GM04504 (cell line): ENCODE results near the gene HS3ST1.

Source experiments
- DNase-seq: peaks from one replicate; pipeline ENCODE4 v3.0.0-alpha.2; 2012; ENCODE audit warnings: low read depth

Gene HS3ST1

GRCh38 chr4:11428231-11428898 lies at the start of gene HS3ST1:
Gene HS3ST1 (minus strand): TSS chr4:11428894. CDS start chr4:11400005, 28,889 bp downstream.
- no peak for DNase-seq

- no peak for DNase-seq
Measured at GRCh38 chr4:11475871-11476270, 47.2 kb upstream of the HS3ST1 start.

GRCh38 chr4:11474146-11474545 lies 45.5 kb upstream of the HS3ST1 start:
- no peak for DNase-seq

GRCh38 chr4:11472535-11472934 lies 43.8 kb upstream of the HS3ST1 start:
- DNase-seq = no peak

GRCh38 chr4:11471618-11472017 lies 42.9 kb upstream of the HS3ST1 start:
- no peak for DNase-seq

- no peak for DNase-seq
Measured at GRCh38 chr4:11471046-11471441, 42.4 kb upstream of the HS3ST1 start.

GRCh38 chr4:11470438-11471045 lies 41.8 kb upstream of the HS3ST1 start:
- no peak for DNase-seq

- no peak for DNase-seq
Measured at GRCh38 chr4:11469650-11470437, 41.1 kb upstream of the HS3ST1 start.

GRCh38 chr4:11468901-11469300 lies 40.2 kb upstream of the HS3ST1 start:
- DNase-seq = no peak

- DNase-seq = no peak
Measured at GRCh38 chr4:11467931-11468330, 39.2 kb upstream of the HS3ST1 start.

- DNase-seq = no peak
Measured at GRCh38 chr4:11463707-11464106, 35.0 kb upstream of the HS3ST1 start.

GRCh38 chr4:11456401-11456800 lies 27.7 kb upstream of the HS3ST1 start:
- no peak for DNase-seq

GRCh38 chr4:11455201-11455835 lies 26.6 kb upstream of the HS3ST1 start:
- no peak for DNase-seq

GRCh38 chr4:11451716-11452115 lies 23.0 kb upstream of the HS3ST1 start:
- DNase-seq = no peak

- DNase-seq = no peak
Measured at GRCh38 chr4:11446155-11446811, 17.6 kb upstream of the HS3ST1 start.

- no peak for DNase-seq
Measured at GRCh38 chr4:11441194-11441556, 12.5 kb upstream of the HS3ST1 start.

- DNase-seq = no peak
Measured at GRCh38 chr4:11440481-11441193, 11.9 kb upstream of the HS3ST1 start.

GRCh38 chr4:11439836-11440235 lies 11.1 kb upstream of the HS3ST1 start:
- DNase-seq = no peak

GRCh38 chr4:11438647-11439046 lies 10.0 kb upstream of the HS3ST1 start:
- no peak for DNase-seq

- no peak for DNase-seq
Measured at GRCh38 chr4:11436673-11437072, 8.0 kb upstream of the HS3ST1 start.

- no peak for DNase-seq
Measured at GRCh38 chr4:11436084-11436483, 7.4 kb upstream of the HS3ST1 start.

- DNase-seq = no peak
Measured at GRCh38 chr4:11435557-11435956, 6.9 kb upstream of the HS3ST1 start.
